Stimulated activated CD4-positive, alpha-beta T cell treated with anti-CD3 and anti-CD28 coated beads, Interleukin-4, amount 100 ng/mL, for 48 hours (primary cell): ENCODE data around the gene MYL11.
A peak's percentile ranks its signal among the peaks of the same experiment; 100 is the strongest.

Source experiments
- DNase-seq, 2 donors: peaks; one replicate each; pipeline ENCODE4 v3.0.0-alpha.2; 2020; ENCODE audit warnings: low read depth in 2 of 2

The MYL11 gene

DNA sequence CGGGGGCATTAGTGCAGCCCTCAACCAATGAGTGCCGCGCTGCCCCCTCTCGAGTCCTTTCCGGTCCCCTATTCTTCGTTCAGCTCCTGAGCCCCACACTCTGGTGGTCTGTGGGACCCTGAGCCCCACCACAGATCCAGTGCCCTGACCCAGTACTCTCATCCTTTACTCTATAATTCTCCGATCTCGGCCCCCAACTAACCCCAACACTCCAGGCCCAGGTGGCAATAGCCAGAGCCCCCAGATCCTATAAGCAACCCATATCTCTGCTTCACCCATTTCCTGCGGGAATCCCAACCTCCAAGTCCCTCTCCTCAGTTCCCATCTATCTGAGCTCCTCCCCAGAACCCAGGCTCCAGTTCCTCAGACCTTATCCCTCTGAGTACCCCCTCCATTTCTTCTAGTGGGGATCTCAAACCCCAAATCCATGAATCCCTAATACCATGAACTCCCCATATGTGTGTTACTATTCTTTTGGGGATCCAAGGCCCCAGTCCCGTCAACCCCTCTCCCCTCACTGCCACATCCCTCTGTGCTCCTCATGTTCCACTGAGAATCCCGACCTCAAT lies 3.3 kb upstream of the MYL11 start:
- DNase-seq = no peak

DNA sequence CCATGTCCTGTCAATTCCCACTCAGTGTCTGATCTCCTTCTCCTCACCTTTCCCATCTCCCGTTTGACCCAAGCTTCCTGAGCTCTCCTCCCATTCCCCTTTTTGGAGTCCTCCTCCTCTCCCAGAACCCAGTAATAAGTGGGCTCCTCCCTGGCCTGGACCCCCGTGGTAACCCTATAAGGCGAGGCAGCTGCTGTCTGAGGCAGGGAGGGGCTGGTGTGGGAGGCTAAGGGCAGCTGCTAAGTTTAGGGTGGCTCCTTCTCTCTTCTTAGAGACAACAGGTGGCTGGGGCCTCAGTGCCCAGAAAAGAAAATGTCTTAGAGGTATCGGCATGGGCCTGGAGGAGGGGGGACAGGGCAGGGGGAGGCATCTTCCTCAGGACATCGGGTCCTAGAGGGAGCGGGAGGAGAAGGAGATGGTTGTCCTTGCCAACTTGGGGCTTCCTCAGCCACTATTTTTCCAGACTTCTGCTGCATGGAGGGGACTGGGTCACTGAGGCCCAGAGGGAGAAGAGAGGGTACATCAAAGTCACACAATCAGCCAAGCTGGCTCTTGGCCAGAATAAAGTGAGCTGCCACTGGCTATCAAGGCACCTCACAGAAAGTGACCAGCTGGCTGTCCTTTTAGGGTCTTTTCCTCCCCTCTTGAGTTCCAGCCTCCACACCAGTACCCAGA lies 2.4 kb upstream of the MYL11 start:
- no peak for DNase-seq

DNA sequence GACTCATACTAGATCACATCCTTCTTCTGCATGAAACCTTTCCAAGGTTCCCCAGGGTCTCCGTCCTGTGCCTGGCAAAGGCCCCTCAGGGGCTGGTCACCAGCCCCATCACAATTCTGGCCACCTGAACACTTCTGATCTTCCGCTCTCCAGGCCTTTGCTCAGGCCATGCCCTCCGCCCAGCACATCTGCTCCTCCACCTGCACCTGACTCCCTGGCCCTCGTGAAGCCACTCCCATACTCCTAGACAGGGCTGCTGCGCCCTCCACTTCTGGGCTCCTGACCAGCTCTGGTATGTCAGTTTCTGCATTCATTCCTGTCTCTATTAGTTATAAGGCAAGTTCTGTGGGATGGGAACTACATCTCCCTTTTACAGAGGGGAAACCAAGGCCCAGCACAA lies 1.9 kb upstream of the MYL11 start:
- no peak for DNase-seq

DNA sequence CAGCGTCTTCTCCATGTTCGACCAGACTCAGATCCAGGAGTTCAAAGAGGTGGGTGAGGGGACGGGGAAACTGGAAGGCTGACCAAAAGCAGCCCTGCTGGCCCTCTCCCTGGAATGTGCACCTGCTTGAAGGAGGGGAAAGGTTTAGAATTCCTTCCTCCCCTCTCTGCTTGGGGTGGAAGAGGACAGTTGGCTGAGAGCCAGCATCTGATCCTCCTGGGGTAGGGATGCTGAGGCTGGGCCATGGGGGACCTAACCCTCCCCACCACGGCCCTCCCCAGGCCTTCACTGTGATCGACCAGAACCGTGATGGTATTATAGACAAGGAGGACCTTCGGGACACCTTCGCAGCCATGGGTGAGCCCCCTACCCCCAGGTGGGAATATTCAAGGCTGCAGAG lies 1.3 kb downstream of the MYL11 start:
- DNase-seq = no peak

DNA sequence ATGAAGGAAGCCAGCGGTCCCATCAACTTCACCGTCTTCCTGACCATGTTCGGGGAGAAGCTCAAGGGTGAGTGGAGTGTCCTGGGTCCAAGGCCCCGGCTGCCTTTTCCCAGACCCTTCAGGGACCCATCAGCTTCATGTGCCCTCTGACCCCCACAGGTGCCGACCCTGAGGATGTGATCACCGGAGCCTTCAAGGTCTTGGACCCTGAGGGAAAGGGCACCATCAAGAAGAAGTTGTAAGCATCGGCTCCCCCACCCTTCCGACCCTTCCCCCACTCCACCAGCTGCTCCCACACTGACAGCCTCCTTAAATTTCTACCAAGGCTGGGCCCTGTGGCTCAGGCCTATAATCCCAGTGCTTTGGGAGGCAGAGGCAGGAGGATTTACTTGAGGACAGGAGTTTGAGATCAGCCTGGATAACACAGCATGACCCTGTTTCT lies 1.9 kb downstream of the MYL11 start:
- no peak for DNase-seq

DNA sequence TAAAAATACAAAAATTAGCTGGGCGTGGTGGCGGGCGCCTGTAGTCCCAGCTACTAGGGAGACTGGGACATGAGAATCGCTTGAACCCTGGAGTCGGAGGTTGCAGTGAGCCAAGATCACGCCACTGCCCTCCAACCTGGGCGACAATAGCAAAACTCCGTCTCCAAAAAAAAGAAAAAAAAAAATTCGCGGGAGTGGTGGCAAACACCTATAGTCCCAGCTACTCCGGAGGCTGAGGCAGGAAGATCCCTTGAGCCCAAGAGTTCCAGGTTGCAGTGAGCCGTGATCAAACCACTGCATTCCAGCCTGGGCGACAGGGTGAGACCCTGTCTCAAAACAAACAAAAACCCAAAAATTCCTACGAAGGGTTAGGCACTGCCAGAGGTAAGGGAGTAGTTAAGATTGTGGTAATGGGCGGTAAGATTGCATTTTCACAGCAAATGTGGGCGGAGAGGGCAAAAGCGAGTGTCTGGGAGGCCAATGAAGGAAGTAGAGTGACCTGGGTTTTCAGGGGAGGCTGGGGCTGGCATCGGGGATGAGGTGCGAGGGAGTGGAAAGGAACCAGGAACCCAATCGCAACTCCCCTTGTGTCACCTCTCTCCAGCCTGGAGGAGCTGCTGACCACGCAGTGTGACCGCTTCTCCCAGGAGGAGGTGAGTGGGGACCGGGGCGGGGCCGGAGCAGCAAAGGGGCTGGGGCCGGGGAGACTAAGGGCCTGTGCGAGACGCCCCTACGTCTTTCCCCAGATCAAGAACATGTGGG lies 2.6 kb downstream of the MYL11 start:
- DNase-seq = no peak

DNA sequence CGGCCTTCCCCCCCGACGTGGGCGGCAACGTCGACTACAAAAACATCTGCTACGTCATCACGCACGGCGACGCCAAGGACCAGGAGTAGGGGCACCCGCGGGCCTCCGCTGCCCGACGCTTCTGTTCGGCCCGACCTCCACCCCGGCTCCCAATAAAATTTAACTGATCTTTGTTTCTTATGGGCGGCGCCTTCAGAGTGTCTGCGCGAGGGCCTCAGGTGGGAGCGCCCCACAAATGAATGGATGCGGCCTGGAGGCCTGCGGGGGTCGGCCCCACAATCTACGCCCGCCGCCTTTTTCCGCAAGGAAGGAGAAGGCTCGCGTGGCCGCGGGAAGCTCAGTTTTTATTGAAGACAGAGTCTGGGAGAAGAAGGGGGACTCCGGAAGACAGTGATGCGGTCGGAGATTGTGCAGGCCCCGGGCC lies 3.2 kb downstream of the MYL11 start:
- peak; percentile 73 to 75 for DNase-seq

DNA sequence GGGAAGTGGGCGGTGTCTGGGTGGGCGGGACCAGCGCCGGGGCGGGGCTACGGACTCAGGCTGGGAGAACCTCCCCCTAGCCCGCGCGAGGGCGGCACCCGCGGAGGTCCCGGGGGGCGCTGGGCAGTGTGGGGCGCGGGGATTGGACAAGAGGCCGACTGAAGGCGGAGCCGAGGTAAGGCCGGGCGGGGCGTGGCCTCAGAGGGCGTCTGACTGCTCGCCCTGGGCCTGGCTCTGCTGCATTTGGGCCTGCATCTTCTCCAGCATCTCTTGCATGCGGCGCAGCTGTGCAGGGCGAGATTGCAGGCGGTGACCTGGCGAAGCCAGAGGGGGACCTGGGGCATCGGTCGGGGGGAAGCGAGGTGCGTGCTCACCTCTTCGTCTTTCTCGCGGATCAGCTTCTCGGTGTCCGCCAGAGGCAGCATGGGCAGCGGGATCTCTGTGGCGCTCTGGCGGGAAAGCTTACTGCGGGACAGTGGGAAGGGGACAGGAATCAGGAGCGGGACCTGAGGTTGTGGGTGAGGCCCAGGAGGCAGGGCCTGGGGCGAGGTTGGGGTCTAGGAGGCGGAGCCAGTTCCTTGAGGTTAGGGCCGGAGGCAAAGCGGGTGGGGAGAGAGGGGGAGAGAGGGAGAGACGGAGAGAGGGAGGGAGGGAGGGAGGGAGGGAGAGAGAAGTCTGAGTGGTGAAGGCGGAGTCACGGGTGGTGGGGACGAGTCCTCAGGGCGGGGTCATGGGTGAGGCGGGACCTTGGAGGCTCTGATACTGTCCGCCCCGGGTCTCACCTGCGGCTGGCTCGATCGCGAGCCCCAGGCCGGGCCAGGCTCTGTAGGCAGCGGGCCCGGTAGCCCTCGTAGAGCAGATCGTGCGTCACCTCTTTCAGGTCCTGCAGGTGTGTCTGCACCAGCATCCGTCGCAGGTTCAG lies 3.9 kb downstream of the MYL11 start:
- peak; percentile 99 for DNase-seq

DNA sequence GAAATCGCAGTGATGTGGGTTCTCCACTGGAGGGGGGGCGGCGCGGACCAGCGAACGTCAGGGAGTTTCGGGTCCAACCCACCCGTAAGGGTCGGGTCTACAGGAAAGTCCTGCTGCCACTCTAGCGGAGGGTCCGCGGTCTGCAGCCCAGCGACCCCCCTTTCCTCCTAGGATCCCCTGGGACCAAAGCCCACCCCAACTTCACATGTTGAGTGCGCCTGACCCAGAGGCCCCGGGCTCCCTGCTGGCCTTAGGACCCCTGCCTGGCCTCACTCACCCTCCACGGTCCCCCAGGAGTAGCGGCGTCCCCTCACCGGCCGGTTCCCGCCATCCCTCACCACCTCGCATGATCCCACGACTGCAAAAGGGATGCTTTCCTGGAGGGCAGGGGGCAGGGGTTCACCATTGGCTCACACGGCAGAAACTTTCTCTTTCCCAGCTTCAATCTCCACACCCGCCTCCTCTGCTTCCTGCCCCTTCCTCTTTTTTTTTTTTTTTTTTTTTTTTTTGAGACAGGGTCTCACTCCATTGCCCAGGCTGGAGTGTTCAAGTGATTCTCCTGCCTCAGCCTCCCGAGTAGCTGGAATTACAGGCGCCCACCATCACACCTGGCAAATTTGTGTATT lies 4.7 kb downstream of the MYL11 start:
- no peak for DNase-seq

DNA sequence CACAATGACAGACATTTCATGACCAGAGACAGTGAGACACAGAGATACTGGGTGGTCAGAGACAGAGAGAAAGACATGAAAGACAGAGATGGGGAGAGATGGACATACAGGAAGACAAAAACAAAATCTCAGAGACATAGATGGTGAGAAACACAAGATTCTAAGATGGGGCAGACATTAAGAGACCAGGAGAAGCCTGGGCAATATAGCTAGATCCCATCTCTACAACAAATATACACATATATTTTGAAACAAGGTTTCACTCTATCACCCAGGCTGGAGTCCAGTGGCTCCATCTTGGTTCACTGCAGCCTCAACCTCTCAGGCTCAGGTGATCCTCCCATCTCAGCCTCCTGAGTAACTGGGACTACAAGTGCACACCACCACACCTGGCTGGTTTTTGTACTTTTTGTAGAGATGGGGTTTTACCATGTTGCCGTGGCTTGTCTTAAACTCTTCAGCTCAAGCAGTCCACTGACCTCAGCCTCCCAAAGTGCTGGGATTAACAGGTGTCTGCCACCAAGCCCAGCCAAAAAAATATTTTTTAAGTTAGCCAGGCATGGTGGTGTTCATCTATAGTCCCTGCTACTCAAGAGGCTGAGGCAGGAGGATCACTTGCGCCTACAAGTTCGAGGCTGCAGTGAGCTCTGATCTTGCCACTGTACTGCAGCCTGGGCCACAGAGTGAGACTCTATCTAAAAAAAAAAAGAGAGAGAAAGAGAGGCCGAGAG lies 5.6 kb downstream of the MYL11 start:
- DNase-seq = no peak

DNA sequence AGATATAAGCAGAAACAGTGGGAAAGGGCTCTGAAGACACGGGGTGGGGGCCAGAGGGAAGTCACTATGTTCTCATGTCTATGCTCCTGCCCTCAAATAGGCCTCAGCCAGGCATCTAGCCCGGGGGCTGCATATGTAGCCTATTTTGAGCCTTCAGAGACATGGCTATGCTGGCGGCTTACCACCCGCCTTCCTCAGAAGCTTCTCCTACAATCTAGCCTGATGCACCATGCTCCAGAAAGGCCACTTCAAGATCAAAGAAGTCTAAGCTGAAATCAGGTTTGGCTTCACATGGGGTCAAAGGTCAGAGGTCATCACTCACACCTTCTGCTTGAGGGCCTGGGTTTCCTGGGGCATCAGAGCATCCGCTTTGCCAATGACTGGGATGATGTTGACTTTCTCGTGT lies 6.2 kb downstream of the MYL11 start:
- no peak for DNase-seq

DNA sequence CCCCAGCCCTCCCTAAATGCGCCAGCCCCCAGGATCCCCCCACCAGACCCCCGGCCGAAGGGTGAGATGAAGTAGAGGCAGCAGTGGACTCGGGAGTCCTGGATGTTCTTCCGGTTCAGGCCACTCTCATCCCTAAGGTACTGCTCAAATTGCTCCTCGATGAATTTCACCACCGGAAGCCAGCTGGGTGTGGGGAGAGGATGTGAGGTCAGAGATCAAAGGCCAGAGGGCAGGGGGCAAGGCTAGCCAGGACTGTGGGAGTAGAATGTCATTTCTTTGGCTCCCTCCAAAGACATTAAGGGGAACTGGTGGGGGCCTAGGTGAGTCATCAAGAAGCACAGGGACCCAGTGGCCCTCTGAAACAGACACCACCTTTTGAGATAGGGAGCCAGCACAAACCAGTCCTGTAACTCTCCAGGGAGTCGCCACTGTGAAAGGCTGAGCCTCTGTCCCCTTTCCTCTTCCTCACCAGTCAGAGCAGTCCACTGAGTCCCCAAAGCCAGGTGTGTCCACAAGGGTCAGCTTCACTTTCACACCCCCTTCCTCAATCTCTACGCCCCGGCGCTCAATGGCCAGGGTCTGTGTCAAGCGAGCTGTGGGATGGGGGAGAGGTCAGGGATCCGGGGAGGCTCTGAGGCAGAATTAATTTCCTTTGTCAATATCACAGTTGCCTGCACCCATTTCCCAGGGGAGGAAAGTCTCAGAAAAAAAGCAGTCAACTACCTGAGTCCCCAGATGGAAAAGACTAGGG lies 6.9 kb downstream of the MYL11 start:
- DNase-seq = peak in 1 of 2 donors; percentile 30

DNA sequence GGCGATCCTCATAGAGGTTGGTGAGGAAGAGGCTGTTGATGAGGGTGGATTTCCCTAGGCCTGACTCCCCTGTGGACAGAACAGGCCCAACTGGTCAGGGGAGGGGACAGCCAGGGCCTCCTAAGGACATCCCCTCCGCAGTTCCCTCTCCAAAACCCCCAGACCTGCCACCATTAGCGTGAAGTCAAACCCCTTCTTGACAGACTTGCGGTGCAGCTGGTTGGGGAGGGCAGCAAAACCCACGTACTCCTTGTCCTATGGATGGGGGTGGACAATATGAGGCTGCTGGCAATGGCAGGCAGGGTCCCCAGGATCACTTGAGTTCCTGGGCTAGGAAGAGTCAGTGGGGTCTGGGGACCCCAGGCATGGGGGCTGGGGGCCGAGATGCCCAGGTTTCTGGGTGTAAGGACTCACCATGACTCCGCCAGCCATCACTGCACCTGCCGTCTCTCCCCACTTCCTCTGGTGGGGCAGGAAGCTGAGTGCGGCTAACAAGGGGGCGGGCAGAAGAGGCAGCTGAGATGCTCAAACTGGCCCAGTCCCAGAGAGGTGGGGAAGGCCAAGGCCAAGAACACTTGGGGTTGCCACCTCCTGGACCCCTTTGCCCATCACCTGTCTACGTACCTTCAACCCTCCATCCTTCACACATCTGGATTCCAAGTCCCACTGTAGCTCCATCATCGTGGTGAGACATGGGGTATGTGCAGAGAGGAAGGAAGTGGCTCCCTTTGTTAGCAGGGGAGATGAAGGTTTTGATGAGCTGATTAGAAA lies 7.7 kb downstream of the MYL11 start, which contains the start of gene SEPTIN1:
TSS of gene SEPTIN1 (minus strand) at position 451 of the 771 bp plus-strand sequence. CDS start at position 432, 19 bp downstream.
- DNase-seq = peak; percentile 66 to 77

DNA sequence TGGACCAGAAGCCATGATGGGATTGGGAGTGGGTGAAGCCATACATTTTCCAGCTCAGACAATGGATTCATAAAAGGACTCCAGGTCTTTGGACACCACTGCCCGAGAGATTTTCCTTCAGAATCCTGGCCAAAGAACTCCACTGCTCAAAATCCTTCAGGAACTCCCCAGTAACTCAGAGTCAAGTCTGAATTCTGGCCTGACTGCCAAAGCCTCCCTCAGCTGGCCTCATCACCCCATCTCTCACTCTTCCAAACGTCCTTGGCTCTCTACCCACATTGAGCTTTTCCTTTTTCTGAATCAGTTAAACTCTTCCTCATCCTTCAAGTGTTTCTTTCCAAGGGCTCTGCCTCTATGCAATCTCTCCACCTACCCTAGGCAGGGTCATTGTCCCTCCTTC lies 8.9 kb downstream of the MYL11 start:
- no peak for DNase-seq

DNA sequence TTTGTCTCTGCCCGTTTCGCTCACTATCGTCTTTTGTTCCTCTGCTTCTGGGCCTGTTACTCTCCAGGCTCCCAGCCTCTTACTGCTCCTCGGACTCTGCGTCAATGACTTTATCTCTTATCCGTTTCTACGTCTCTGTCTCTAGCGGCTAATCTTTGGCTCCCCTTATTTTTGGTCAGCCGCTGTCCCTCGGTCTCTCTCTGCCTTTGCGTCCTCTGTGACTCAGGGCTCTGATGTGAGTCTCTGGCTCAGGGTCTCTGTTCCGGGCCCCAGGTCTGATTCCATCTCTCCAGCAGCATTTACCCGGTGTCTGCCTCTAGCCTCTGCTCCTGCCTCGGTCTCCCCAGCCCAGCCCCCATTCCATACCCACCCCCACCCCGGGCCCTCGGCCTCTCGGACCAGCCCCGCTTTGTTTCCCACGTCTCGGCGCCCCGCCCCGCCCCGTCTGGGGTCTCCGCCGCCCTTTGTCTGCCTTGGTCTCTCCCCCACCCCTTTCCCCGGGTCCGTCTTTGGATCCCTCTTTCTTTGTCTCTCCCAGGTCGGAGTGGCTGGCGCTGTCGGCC lies 20.1 kb downstream of the MYL11 start:
- DNase-seq = no peak

DNA sequence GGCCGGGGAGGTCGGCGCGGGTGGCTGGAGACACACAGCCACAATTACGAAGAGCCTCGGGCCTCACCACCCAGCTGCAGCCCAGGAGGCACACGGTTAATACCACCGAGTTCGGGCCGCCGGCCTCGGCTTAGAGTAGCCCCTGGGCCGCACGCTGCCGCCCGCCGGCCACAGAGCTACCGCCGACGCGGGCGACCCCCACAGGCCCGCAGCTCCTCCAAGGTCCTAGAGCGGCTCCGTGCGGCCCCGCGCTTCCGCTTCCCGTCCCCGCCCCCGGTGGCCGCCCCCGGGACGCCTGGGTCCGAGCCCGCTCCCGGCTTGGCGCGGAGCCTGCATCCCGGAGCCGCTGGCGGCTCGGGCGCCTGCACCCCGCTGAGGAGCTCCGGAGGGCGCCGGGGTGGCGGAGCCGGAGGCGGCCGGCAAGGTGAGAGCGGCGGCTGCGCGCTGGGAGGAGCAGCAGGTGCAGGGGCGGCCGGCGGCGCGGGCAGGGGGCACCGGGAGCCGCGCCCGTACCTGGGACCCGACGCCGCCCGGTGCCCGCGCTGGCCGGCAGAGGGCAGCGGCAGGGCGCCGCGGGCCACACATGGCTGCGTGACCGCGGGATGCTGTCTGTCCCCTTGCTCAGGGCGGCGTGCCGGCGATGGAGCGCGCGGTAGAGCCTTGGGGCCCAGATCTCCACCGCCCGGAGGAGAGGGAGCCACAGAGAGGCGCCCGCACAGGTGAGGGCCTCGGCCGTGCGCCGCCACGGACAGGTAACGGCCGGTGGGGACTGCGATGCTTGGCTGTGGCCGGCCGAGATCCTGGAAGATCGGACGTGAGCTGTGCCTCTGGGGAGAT lies 20.8 kb downstream of the MYL11 start, which contains the start of gene ZNF48:
TSS of gene ZNF48 (plus strand) at position 266 of the 837 bp plus-strand sequence. CDS start at position 641, 375 bp downstream.
- DNase-seq = peak in 1 of 2 donors; percentile 47

DNA sequence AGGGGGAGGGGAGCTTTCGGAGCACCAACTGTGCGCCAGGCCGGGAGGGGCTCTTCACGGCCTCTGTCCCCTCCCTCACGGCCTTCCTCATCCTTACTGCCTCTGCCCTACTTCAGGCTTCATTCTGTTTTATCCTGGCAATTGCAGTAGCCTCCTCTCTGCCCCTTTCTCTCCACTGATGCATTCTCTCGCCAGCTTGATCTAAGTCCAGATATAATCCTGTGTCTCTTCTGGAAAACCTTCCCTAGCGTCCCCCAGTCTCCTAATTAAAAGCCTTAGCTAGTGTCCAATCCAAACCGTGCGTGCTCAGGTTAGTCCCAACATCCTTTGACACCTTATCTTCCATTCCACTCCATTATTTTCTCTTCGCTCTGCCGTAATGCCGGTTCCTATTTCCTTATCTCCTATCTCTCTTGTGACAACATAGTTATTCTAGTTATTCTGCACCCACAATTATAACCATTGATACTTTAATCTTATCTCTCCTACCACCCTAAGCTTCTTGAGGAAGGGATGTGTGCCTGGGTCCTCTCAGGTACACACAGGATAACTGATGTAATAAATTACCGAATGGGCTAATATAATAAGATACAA lies 21.5 kb downstream of the MYL11 start:
- DNase-seq = no peak
